IPS DF 6.9 (cell line): ENCODE data around the gene DKKL1.

Experiments used
- DNase-seq: peaks from one replicate; pipeline ENCODE4 v3.0.0-alpha.2; 2013; ENCODE audit warnings: low read depth, low spot score
- H3K27ac ChIP-seq: one replicate; pipeline ENCODE4 v1.5.1; 2013; ENCODE audit warnings: low read length, control low read depth
- H3K27me3 ChIP-seq: 2 replicates; pipeline ENCODE4 v1.6.1; 2013; ENCODE audit warnings: mild to moderate bottlenecking, low read length; ENCODE audit not compliant: control insufficient read depth, insufficient read depth
- H3K36me3 ChIP-seq: 2 replicates; pipeline ENCODE4 v1.6.1; 2013; ENCODE audit warnings: low read length; ENCODE audit not compliant: control insufficient read depth, insufficient read depth
- H3K4me1 ChIP-seq: 2 replicates; pipeline ENCODE4 v1.6.1; 2013; ENCODE audit warnings: low read length; ENCODE audit not compliant: control insufficient read depth, insufficient read depth
- H3K4me3 ChIP-seq: 2 replicates; pipeline ENCODE4 v1.5.1; 2013; ENCODE audit warnings: mild to moderate bottlenecking, low read length
- H3K9me3 ChIP-seq: 2 replicates; pipeline ENCODE4 v1.6.1; 2013; ENCODE audit warnings: low read length, inconsistent platforms; ENCODE audit not compliant: control insufficient read depth, insufficient read depth
- WGBS: extraction: QIAGEN DNeasy Blood & Tissue Kit; methylation state at CpG from one replicate; pipeline ENCODE4 v1.1.7; 2013; ENCODE audit warnings: mixed read lengths, missing lambda C conversion rate; ENCODE audit not compliant: insufficient read length, insufficient coverage; 5-methylcytosine and 5-hydroxymethylcytosine counted together

Gene DKKL1

GRCh38 chr19:49398931-49399330 lies 35.3 kb downstream of the DKKL1 start:
- no peaks in the 10 kb centered on the region for H3K9me3 ChIP-seq
- WGBS: no CpG with 5 or more reads among the region's 6 CpGs
- no peaks in the 10 kb centered on the region for H3K36me3 ChIP-seq
- H3K4me1 ChIP-seq: peaks cover 5% of the 10 kb centered on the region
- no peaks in the 10 kb centered on the region for H3K27me3 ChIP-seq
- no peak overlapping the region for H3K4me3 ChIP-seq
- no peak overlapping the region for H3K27ac ChIP-seq
- DNase-seq: no peak

DNA sequence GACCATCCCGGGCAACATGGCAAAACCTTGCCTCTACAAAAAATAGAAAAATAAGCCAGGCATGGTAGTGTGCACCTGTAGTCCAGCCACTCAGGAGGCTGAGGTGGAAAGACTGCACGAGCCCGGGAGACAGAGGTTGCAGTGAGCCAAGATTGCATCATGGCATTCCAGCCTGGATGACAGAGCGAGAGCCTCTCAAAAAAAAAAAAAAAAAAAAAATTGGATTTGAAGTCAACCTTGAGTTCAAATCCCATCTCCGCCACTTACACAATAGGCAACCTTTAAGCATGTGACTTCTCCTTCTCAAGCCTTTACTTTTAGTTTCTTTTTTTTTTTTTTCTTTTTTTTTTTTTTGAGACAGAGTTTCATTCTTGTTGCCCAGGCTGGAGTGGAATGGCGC lies 36.4 kb downstream of the DKKL1 start:
- Histone ChIP-seq H3K9me3 (no peaks in the 10 kb centered on the region), H3K36me3 (no peaks in the 10 kb centered on the region), H3K27me3 (no peaks in the 10 kb centered on the region), H3K4me3 (no peak overlapping the region), H3K27ac (no peak overlapping the region), H3K4me1 (peaks cover 10% of the 10 kb centered on the region)
- WGBS: no CpG with 5 or more reads among the region's 6 CpGs
- DNase-seq: no peak

- Histone ChIP-seq H3K9me3 (no peaks in the 10 kb centered on the region), H3K4me1 (peaks cover 7% of the 10 kb centered on the region), H3K27ac (no peak overlapping the region), H3K27me3 (no peaks in the 10 kb centered on the region), H3K36me3 (no peaks in the 10 kb centered on the region), H3K4me3 (no peak overlapping the region)
- no CpG with 5 or more reads among the region's 7 CpGs for WGBS
- peak; percentile 92 for DNase-seq
Measured at GRCh38 chr19:49403404-49404187, 39.9 kb downstream of the DKKL1 start.

- Histone ChIP-seq H3K27me3 (no peaks in the 10 kb centered on the region), H3K4me1 (peaks cover 7% of the 10 kb centered on the region), H3K27ac (no peak overlapping the region), H3K36me3 (no peaks in the 10 kb centered on the region), H3K4me3 (no peak overlapping the region), H3K9me3 (no peaks in the 10 kb centered on the region)
- WGBS: no CpG with 5 or more reads among the region's 7 CpGs
- DNase-seq: no peak
Measured at GRCh38 chr19:49407079-49407478, 43.4 kb downstream of the DKKL1 start.

DNA sequence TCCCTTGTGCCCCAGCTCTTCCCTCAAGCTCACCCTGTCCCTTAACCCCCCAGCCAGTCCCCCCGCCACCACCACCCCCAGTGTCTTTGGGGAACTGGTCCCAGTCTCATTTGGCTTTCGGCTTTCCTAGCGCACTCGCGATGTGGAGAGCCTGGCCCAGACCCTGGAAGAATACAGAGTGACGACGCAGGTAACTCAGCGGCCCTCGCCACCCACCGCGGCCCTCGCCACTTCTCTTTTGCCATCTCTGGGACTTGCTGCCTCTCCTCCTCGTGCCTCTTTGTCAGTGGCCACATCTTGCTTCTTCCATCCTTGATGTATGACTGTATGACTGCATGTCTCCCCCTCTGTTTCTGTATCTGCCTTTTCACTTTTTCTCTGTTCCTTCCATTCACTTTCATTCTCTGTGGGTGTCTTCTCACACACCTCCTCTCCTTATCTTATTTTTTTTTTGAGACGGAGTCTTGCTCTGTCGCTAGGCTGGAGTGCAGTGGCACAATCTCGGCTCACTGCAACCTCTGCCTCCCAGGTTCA lies 43.9 kb downstream of the DKKL1 start:
- H3K9me3 ChIP-seq: no peaks in the 10 kb centered on the region
- H3K27ac ChIP-seq: no peak overlapping the region
- DNase-seq: no peak
- no peaks in the 10 kb centered on the region for H3K27me3 ChIP-seq
- H3K36me3 ChIP-seq: no peaks in the 10 kb centered on the region
- WGBS: no CpG with 5 or more reads among the region's 16 CpGs
- no peak overlapping the region for H3K4me3 ChIP-seq
- peaks cover 7% of the 10 kb centered on the region for H3K4me1 ChIP-seq

GRCh38 chr19:49408816-49409440 lies 45.3 kb downstream of the DKKL1 start:
- Histone ChIP-seq H3K4me3 (no peak overlapping the region), H3K27me3 (no peaks in the 10 kb centered on the region), H3K27ac (no peak overlapping the region), H3K9me3 (no peaks in the 10 kb centered on the region), H3K4me1 (peaks cover 5% of the 10 kb centered on the region), H3K36me3 (no peaks in the 10 kb centered on the region)
- no CpG with 5 or more reads among the region's 8 CpGs for WGBS
- DNase-seq: no peak

DNA sequence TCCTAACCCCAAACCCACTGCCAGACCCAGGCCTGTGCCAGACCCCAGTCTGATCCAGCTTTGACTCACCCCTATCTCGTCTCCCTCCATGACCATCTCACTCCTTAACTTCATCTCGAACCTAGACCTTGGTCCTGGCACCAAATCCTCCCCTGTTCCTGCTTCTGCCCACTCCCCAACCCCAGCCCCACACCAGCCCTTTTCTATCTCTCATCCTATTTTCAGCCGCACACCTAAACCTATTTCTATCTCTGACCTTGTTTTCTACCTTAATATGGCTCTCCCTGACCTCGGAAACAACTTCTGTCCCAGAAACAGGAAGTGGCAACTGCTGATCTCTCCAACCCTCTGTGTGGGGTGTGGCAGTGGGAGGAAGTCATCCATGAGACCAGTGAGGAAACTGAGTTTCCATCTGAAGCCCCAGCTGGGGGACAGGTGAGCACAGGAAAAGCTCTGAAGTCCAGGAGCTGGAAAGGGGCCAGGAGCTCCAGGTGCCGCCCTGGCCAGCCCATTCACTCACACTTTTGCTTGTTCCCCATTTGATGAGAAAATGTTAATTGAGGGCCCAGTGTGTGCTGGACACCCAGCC lies 45.9 kb downstream of the DKKL1 start:
- DNase-seq: no peak
- Histone ChIP-seq H3K36me3 (no peaks in the 10 kb centered on the region), H3K27ac (no peak overlapping the region), H3K9me3 (no peaks in the 10 kb centered on the region), H3K4me1 (no peaks in the 10 kb centered on the region), H3K27me3 (no peaks in the 10 kb centered on the region), H3K4me3 (no peak overlapping the region)
- WGBS: no CpG with 5 or more reads among the region's 5 CpGs

GRCh38 chr19:49411681-49412326 lies 48.1 kb downstream of the DKKL1 start:
- Histone ChIP-seq H3K36me3 (no peaks in the 10 kb centered on the region), H3K27me3 (no peaks in the 10 kb centered on the region), H3K27ac (no peak overlapping the region), H3K9me3 (no peaks in the 10 kb centered on the region), H3K4me1 (peaks cover 3% of the 10 kb centered on the region), H3K4me3 (no peak overlapping the region)
- no peak for DNase-seq
- WGBS: no CpG with 5 or more reads among the region's 3 CpGs

GRCh38 chr19:49413348-49413747 lies 49.7 kb downstream of the DKKL1 start:
- DNase-seq: no peak
- Histone ChIP-seq H3K27ac (no peak overlapping the region), H3K36me3 (no peaks in the 10 kb centered on the region), H3K9me3 (no peaks in the 10 kb centered on the region), H3K4me3 (no peak overlapping the region), H3K27me3 (no peaks in the 10 kb centered on the region), H3K4me1 (peaks cover 5% of the 10 kb centered on the region)
- WGBS: no CpG with 5 or more reads among the region's 9 CpGs

GRCh38 chr19:49414256-49414655 lies 50.6 kb downstream of the DKKL1 start:
- Histone ChIP-seq H3K27ac (no peak overlapping the region), H3K4me3 (no peak overlapping the region), H3K9me3 (no peaks in the 10 kb centered on the region), H3K27me3 (no peaks in the 10 kb centered on the region), H3K36me3 (no peaks in the 10 kb centered on the region), H3K4me1 (peaks cover 5% of the 10 kb centered on the region)
- WGBS: no CpG with 5 or more reads among the region's 3 CpGs
- DNase-seq: no peak
